Measurements from ENCODE around the gene CHAD.

DNA sequence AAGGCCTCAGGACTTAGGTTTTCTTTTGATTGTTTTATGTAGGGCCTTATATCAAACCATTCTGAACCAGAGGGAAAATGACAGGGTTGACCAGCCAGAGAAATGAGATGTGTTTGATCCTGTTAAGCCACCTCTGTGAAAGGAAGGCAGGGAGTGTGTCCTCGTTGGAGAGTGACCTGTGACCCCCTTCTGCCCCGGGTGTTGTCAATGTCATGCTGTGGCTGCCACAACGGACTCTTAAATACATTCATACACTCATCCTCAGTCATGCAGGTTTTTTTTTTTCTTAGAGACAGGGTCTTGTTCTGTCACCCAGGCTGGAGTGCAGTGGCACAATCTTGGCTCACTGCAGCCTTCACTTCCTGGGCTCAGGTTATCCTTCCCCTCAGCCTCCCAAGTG is 45.7 kb upstream of the CHAD start:
- TF ChIP-seq, protein P1, sequence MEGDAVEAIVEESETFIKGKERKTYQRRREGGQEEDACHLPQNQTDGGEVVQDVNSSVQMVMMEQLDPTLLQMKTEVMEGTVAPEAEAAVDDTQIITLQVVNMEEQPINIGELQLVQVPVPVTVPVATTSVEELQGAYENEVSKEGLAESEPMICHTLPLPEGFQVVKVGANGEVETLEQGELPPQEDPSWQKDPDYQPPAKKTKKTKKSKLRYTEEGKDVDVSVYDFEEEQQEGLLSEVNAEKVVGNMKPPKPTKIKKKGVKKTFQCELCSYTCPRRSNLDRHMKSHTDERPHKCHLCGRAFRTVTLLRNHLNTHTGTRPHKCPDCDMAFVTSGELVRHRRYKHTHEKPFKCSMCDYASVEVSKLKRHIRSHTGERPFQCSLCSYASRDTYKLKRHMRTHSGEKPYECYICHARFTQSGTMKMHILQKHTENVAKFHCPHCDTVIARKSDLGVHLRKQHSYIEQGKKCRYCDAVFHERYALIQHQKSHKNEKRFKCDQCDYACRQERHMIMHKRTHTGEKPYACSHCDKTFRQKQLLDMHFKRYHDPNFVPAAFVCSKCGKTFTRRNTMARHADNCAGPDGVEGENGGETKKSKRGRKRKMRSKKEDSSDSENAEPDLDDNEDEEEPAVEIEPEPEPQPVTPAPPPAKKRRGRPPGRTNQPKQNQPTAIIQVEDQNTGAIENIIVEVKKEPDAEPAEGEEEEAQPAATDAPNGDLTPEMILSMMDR (conservative IDR thresholded peaks at IDR 0.05; ENCODE audit: low read length): no peak
- no peak for TF ChIP-seq EZH2phosphoT487 (IDR thresholded peaks at IDR 0.05; ENCODE audit: borderline replicate concordance)
